NCI-H226 (cell line): ENCODE results near the gene POLR3GL.

Experiments used
- DNase-seq: peaks from one replicate; pipeline ENCODE4 v3.0.0-alpha.2; 2015

POLR3GL gene

GRCh38 chr1:145977486-145978470 is 13.3 kb downstream of the POLR3GL start:
- peak; percentile 57 for DNase-seq

- DNase-seq = no peak
Measured at GRCh38 chr1:145978471-145978853, 14.0 kb downstream of the POLR3GL start.

DNA sequence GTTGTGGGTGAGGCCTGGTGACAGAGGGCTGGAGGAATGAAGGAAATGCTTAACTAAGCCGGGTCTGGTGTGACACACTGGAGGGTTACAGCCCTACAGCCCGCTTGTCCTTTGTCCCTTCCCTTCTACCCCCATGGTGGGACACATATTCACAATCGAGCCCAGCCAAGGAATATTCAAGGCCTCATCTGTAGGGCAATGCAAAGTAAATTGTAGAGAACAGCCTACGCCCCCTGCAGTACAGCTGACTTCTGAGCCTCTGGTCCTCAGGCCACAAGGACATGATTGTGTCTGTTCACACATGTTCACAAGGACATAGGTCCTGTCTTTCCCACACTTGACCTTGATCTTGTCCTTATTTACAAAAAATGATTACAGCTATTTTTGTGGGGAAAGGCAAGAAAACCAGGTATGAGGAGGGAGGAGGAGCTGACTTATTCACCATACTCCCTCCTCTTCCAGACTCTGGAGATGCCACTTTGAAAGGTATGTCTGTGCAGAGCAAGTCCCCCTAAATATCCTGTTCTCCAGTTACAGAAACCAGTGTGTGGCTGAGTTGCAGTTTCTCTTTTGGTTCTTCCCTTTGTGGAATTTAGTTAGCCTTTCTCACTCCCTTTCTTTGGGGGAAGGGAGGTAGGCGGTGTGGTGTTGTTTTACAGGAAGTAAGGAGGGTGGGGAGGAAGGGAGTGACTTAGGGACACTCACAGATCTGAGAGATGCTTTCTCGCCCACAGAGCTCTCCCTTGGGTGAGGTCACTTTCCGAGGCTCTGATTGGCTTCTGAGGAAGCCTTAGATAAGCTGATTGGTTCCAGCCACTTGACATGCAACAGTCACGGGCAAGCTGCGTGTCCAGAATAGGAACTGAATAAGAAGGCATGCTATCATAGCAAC is 14.6 kb downstream of the POLR3GL start:
- DNase-seq = peak; percentile 99

DNA sequence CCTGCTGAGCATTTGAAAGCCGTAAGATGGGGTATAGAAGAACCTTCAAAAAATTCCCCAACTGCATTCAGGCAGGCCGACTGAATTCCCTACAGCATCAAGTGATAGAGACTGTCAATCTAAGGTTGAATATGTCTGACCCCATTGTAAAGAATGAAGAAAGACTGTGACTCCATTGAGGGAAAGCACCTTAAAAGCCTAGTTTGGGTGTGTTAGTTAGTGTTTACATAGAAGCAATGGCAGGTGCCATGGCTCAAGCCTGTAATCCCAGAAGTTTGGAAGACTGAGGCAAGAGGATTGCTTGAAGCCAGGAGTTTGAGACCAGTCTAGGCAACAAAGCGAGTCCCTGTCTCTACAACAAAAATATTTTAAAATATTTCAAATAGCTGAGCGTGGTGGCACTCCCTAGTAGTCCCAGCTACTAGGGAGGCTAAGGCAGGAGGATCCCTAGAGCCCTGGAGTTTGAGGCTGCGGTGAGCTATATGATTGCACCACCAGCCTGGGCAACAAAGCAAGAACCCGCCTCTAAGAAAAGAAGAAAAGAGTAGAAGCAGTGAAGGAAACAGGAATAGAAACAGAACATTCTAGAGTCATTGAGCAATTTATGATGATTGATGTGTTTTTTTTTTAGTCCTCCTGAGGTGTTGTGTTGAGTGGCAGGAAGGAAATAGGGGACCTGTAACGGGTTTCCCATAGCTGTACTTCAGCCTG is 15.4 kb downstream of the POLR3GL start:
- DNase-seq = peak; percentile 40

DNA sequence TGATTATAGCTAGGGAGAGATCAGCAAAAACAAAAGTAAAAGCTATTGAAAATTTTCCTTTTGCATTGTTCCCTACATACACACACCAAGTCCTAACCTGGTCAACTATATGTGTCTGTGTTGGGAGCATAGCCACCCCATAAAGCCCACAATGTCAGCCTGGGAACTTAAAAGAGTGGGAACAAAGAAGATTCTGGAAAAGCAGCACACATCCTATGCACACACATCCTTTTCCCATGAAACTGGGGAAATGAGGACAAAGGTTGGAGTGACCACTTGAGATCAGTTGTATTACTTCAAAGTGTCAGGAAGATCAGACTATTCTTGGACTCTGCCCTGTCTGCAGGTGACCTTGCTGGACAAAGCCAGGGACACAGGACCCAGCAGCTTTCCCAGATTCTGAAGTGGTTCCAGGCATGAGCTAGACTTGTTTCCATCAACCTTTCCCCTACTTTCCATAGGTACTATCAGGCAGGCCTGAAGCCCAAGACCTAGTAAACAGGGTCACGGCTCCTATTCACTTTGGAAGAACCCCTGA is 16.0 kb downstream of the POLR3GL start:
- DNase-seq = no peak

- DNase-seq = no peak
Measured at GRCh38 chr1:145982010-145982723, 17.7 kb downstream of the POLR3GL start.

DNA sequence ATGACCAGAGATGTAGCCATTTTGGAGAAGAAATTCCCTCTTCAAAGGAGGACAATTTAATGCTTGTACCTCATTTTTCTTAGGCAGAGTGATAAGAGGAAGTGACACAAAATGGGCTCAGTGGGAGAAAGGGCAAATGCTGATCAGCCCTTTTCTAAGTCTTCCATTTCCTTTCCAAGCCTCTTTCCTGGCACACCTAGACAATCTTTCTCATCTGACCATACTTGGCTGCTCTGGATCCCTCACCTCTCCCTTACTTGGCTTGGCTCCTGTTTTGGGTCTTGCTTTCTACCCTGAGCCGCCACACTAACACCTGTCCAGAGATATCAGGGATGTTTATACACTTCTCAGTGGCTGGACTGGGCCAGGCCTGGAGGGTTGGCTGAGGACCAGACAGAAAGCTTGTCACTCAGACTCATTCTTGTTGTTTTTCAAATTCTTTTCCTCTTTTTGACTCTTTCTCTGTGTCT is 18.8 kb downstream of the POLR3GL start:
- DNase-seq = no peak

- DNase-seq = no peak
Measured at GRCh38 chr1:145983960-145984830, 19.7 kb downstream of the POLR3GL start.

DNA sequence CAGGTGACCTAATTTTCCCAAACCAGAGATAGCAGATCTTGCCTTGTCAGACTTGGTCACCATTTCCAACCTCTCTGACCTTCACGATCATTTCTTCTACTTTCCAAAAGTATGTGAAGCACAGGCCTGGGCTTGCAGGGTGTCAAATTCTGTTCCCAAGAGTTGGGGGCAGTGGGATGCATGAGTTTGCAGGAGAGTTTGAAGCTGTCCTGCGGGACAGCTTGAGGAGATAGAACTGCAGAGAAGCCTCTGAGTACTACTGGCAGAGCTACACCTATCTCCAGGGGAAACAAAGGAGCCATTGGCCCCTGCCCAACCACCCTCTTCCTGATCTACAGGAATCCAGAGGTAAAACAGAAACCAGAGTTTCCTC is 20.6 kb downstream of the POLR3GL start:
- DNase-seq = no peak

- DNase-seq = peak; percentile 38
Measured at GRCh38 chr1:145985502-145986439, 21.3 kb downstream of the POLR3GL start.

GRCh38 chr1:145986551-145986950 is 22.1 kb downstream of the POLR3GL start:
- DNase-seq = no peak

- DNase-seq = no peak
Measured at GRCh38 chr1:145987926-145988325, 23.4 kb downstream of the POLR3GL start.

- no peak for DNase-seq
Measured at GRCh38 chr1:145988773-145989172, 24.3 kb downstream of the POLR3GL start.

DNA sequence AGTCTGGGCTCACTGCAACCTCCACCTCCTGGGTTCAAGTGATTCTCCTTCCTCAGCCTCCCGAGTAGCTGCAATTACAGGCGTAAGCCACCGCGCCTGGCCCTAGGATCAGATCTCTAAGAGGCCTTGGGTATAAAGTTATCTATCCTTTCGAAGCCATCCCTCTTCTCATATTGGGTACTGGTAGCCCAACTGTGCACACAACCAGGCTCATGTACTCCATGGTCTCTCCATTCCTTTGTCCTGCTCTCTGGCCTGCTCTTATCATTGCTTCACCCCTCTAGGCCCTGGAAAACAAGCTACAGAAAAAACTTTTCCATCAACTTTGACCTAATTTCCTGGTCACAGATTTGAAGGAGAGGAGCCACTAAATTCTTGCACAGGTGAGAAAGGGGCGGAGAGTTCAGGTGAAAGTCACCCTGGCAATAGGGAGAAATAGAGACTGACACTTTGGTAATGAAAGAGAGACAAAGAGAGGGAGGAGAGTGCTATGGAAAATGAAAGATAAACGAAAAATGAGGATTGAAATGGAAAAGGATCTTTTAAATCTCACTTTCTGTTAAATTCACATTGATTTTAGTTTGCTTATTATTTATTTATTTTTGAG is 25.9 kb downstream of the POLR3GL start:
- DNase-seq = no peak

DNA sequence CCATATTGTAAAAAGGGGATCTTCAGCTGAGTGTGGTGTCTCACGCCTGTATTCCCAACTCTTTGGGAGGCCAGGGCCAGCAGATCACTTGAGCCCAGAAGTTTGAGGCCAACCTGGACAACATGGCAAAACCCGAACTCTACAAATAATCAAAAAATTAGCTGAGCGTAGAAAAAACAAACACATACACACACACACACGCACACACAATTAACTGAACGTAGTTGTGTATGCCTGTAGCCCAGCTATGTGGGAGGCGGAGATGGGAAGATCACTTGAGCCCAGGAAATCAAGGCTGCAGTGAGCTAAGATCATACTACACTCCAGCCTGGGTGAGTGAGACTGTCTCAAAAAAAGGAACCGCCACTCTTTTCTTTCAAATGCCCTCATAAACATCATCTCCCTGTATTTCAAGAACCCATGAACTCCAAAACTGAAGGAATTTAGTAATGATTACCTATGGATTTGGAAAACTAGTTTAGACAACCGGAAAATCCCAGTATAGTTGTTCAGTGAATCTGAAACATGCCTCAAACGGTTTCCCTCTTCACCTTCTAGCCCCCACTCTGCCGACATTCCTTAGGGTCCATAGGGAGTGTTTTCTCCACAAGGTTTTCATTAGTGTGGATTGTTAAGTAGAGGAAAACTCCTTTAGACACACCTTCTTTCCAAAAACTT is 27.4 kb downstream of the POLR3GL start:
- no peak for DNase-seq

DNA sequence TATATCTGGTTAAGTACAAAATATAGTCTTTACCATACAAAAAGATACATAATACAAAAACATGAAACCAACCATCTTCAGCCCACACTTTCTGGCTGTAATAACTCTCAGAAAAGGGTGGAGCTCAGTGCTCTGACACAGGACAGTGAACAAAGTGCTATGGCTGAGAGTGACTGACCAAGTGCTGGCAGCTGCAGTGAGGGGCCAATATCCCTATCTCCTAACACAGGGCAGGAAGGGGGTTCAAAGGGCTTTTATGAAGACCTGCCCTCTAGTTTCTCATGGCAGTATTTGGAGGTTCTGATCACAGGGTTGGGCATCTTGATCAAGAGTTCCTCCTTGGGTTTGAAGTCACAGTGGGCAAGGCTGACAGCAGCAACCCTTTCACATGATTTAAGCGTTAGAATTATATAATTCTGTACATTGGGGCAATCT is 28.0 kb downstream of the POLR3GL start:
- no peak for DNase-seq

- DNase-seq = no peak
Measured at GRCh38 chr1:145992958-145993617, 28.6 kb downstream of the POLR3GL start.
